Measurements from ENCODE around the gene PPIG. TPM values are rescaled to one million over a fixed set of nuclear protein-coding genes. Genes with fewer than 3 reads are reported as not detected.

Gene PPIG
- total and polyA plus RNA-seq, 2 of the 4 experiments (the other 2 are of a cell fraction) = 10.4 to 16.7 TPM

DNA sequence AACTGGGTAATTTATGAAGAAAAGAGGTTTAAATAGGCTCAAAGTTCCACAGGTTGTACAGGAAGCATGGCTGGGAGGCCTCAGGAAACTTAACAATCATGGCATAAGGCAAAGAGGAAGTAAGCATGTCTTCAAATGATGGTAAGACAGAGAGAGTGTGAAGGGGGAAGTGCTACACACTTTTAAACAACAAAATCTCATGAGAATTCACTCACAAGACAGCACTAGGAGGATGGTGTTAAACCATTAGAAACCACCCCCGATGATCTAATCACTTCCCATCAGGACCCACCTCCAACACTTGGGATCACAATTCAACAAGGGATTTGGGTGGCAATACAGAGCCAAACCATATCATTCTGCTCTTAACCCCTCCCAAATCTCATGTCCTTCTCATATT, 75.2 kb downstream of the PPIG start:
- dilution Hi-C loops (cut with HindIII; ENCODE audit: low sequenced_read_pairs, unreplicated experiment) = no loop called here
- ChIA-PET POLR2A (ENCODE audit: unreplicated experiment) (no interaction called here), CTCF (no interaction called here)
- in situ Hi-C loops (cut with MboI; ENCODE audit: low sequenced_read_pairs) = no loop called here
- Histone ChIP-seq H3K9me3 (ENCODE audit: control insufficient read depth, insufficient read depth, low read length) (no peaks in the 10 kb centered on the region), H4K8ac (ENCODE audit: low read depth in 2 of 2, low read length in 2 of 2) (no peak overlapping the region), H3K4me2 (ENCODE audit: low read depth, low read length) (no peak overlapping the region), H3K27me3 (ENCODE audit: control insufficient read depth, insufficient read depth, low read length) (peaks cover 1% of the 10 kb centered on the region; the same call in 1 of the 2 replicates), H3K4me3 (ENCODE audit: insufficient read depth, low read depth, low read length) (no peak overlapping the region), H2BK15ac (ENCODE audit: low read depth, low read length) (no peak overlapping the region), H4K20me1 (ENCODE audit: insufficient read depth, low read length) (no peaks in the 10 kb centered on the region), H3K18ac (ENCODE audit: low read depth, low read length) (no peak overlapping the region), H3K79me1 (ENCODE audit: low read depth in 1 of 2, low read length in 2 of 2) (no peaks in the 10 kb centered on the region), H4K91ac (ENCODE audit: insufficient read depth, low read depth, low read length) (no peak overlapping the region), H2AFZ (replicated peaks; ENCODE audit: low read length, poor library complexity) (no peak overlapping the region), H3K4me1 (ENCODE audit: control insufficient read depth, insufficient read depth, low read length) (no peaks in the 10 kb centered on the region), H4K5ac (ENCODE audit: low read depth, low read length) (no peak overlapping the region), H2BK5ac (ENCODE audit: low read depth, low read length, poor library complexity, severe bottlenecking) (no peak overlapping the region), H2BK20ac (ENCODE audit: low read depth, low read length) (no peak overlapping the region), H2BK120ac (ENCODE audit: low read depth, low read length) (no peak overlapping the region), H3K14ac (replicated peaks; ENCODE audit: low read depth, low read length) (no peak overlapping the region), H2AK9ac (replicated peaks; ENCODE audit: low read depth, low read length, poor library complexity) (no peak overlapping the region), H3K9me1 (ENCODE audit: insufficient read depth, low read length) (no peaks in the 10 kb centered on the region), H3K23ac (ENCODE audit: low read depth, low read length) (no peak overlapping the region), H2AK5ac (ENCODE audit: low read depth, low read length) (no peak overlapping the region), H3K4ac (ENCODE audit: low read depth, low read length) (no peak overlapping the region), H3K9ac (ENCODE audit: low read depth, low read length) (no peak overlapping the region), H3K56ac (ENCODE audit: extremely low read depth, insufficient read depth, low read length) (no peak overlapping the region), H3K27ac (ENCODE audit: insufficient read depth, low read length) (no peak overlapping the region), H3K36me3 (ENCODE audit: control insufficient read depth, insufficient read depth, low read length) (no peaks in the 10 kb centered on the region)
- DNase-seq (no peak), ATAC-seq (ENCODE audit: low read depth) (no peak)
- intact Hi-C loops (cut with micrococcal nuclease) = no loop called here
- BruUV-seq (replicated peaks) = no TSS peak
- WGBS, 2 experiments (ENCODE audit: extremely low coverage in 2 of 2, insufficient read length in 1 of 2) = 86% methylated on average over 1 of the region's 1 CpG; no CpG with 5 or more reads in 1 of the 2 experiments
- no peak for TF ChIP-seq MXI1 (IDR thresholded peaks at IDR 0.05; ENCODE audit: borderline replicate concordance, low read depth, low read length)
- no peak for TF ChIP-seq RCOR1 (IDR thresholded peaks at IDR 0.05; ENCODE audit: insufficient replicate concordance, low read length)
- TF ChIP-seq MAFK (IDR thresholded peaks at IDR 0.05; ENCODE audit: low read depth, low read length) = no peak
- TF ChIP-seq FOS (IDR thresholded peaks at IDR 0.05; ENCODE audit: low read depth, low read length) = no peak
- TF ChIP-seq, protein P1, sequence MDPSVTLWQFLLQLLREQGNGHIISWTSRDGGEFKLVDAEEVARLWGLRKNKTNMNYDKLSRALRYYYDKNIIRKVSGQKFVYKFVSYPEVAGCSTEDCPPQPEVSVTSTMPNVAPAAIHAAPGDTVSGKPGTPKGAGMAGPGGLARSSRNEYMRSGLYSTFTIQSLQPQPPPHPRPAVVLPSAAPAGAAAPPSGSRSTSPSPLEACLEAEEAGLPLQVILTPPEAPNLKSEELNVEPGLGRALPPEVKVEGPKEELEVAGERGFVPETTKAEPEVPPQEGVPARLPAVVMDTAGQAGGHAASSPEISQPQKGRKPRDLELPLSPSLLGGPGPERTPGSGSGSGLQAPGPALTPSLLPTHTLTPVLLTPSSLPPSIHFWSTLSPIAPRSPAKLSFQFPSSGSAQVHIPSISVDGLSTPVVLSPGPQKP (IDR thresholded peaks at IDR 0.05; ENCODE audit: borderline replicate concordance, low read depth, low read length) = no peak
- no peak for TF ChIP-seq RAD21 (IDR thresholded peaks at IDR 0.05; ENCODE audit: low read length)
- TF ChIP-seq NFE2L2 (IDR thresholded peaks at IDR 0.05; ENCODE audit: low read depth, low read length) = no peak
- TF ChIP-seq, protein P2, sequence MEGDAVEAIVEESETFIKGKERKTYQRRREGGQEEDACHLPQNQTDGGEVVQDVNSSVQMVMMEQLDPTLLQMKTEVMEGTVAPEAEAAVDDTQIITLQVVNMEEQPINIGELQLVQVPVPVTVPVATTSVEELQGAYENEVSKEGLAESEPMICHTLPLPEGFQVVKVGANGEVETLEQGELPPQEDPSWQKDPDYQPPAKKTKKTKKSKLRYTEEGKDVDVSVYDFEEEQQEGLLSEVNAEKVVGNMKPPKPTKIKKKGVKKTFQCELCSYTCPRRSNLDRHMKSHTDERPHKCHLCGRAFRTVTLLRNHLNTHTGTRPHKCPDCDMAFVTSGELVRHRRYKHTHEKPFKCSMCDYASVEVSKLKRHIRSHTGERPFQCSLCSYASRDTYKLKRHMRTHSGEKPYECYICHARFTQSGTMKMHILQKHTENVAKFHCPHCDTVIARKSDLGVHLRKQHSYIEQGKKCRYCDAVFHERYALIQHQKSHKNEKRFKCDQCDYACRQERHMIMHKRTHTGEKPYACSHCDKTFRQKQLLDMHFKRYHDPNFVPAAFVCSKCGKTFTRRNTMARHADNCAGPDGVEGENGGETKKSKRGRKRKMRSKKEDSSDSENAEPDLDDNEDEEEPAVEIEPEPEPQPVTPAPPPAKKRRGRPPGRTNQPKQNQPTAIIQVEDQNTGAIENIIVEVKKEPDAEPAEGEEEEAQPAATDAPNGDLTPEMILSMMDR (conservative IDR thresholded peaks at IDR 0.05; ENCODE audit: low read depth, low read length) = no peak
- no peak for TF ChIP-seq SMC3 (IDR thresholded peaks at IDR 0.05; ENCODE audit: low read depth, low read length)
- no peak for TF ChIP-seq CHD1 (IDR thresholded peaks at IDR 0.05; ENCODE audit: low read depth, low read length)
